GM12878 (cell line): Measurements from ENCODE around the gene NFIL3. TPM values are rescaled to one million over a fixed set of nuclear protein-coding genes. Genes with fewer than 3 reads are reported as not detected.
A peak's percentile ranks its signal among the peaks of the same experiment; 100 is the strongest.
"Not testable (repeated sequence)": the region's sequence is repeated elsewhere in the genome, so short reads cannot be mapped to it uniquely, and the experiment has no call there.

Experiments used
- ATAC-seq: fragments of 200-7000 bp; cut with Tn5 transposase; 3 replicates; pipeline ENCODE4 v1.9.1; 2020; ENCODE audit warnings: mild to moderate bottlenecking, moderate library complexity
- BruUV-seq: library from RNA; stranded (reverse); fragments of 400-500 nt; replicated peaks from 2 replicates; lab custom pipeline; 2021; lab: Mats Ljungman, UMichigan
- CTCF ChIA-PET: fragments of 300-600 bp; sonication (Branson Sonifier 250); formaldehyde crosslinking; extraction: SDS; loops from one replicate; lab custom pipeline; 2021; ENCODE audit warnings: inconsistent platforms; lab: Yijun Ruan, JAX
- POLR2A ChIA-PET: fragments of 350-600 bp; formaldehyde crosslinking; extraction: SDS; loops from one replicate; lab custom pipeline; 2021; ENCODE audit warnings: inconsistent platforms; lab: Charles Lee
- RAD21 ChIA-PET: fragments of 300-600 bp; sonication (Branson Sonifier 250); formaldehyde crosslinking; loops from one replicate; lab custom pipeline; 2023; ENCODE audit warnings: antibody characterized with exemption; ENCODE audit not compliant: unreplicated experiment; lab: Charles Lee
- SMC1A ChIA-PET: fragments of 300-600 bp; sonication (Branson Sonifier 250); formaldehyde crosslinking; loops from one replicate; lab custom pipeline; 2023; ENCODE audit not compliant: unreplicated experiment, uncharacterized antibody; lab: Charles Lee
- DNase-seq: peaks from one replicate; pipeline ENCODE4 v3.0.0-alpha.2; 2011; ENCODE audit warnings: low read depth, low spot score
- FAIRE-seq: peaks from 3 replicates; lab custom pipeline; 2011; peaks lifted over from hg19 to GRCh38; lab: Jason Lieb, UNC
- H2AFZ ChIP-seq: 2 replicates; pipeline ENCODE4 v1.6.0; 2011; ENCODE audit warnings: low read depth, low read length, control low read depth; ENCODE audit not compliant: control insufficient read depth
- H3K27ac ChIP-seq: 2 replicates; pipeline ENCODE4 v1.5.1; 2011; ENCODE audit warnings: control low read depth; ENCODE audit not compliant: control insufficient read depth, insufficient read depth
- H3K27me3 ChIP-seq, 2 experiments: replicated peaks in 1 of 2; 2 replicates each; pipeline versions ENCODE4 v1.6.0 to v1.6.1; 2011; ENCODE audit warnings: low read length in 1 of 2; ENCODE audit not compliant: control insufficient read depth in 2 of 2, insufficient read depth in 2 of 2
- H3K36me3 ChIP-seq, 2 experiments: 2 replicates each; pipeline ENCODE4 v1.5.1; 2011; ENCODE audit warnings: low read length in 1 of 2; ENCODE audit not compliant: control insufficient read depth in 2 of 2, insufficient read depth in 2 of 2
- H3K4me1 ChIP-seq: 2 replicates; pipeline ENCODE4 v1.6.1; 2011; ENCODE audit warnings: mild to moderate bottlenecking, low read length, moderate library complexity, mixed read lengths; ENCODE audit not compliant: control insufficient read depth, insufficient read depth
- H3K4me2 ChIP-seq: 2 replicates; pipeline ENCODE4 v1.6.0; 2011; ENCODE audit warnings: control low read depth; ENCODE audit not compliant: control insufficient read depth, insufficient read depth
- H3K4me3 ChIP-seq: fragments of 200-600 bp; sonication (generic); 2 replicates; pipeline ENCODE4 v1.5.1; 2016
- H3K79me2 ChIP-seq: 2 replicates; pipeline ENCODE4 v1.6.0; 2011; ENCODE audit warnings: low read length; ENCODE audit not compliant: control insufficient read depth, insufficient read depth
- H3K9ac ChIP-seq: 2 replicates; pipeline ENCODE4 v1.8.0; 2011; ENCODE audit warnings: low read length, control low read depth, mixed read lengths; ENCODE audit not compliant: control insufficient read depth, insufficient read depth
- H3K9me3 ChIP-seq: replicated peaks from 3 replicates; pipeline ENCODE4 v1.5.1; 2011; ENCODE audit warnings: mild to moderate bottlenecking, low read length; ENCODE audit not compliant: control insufficient read depth, insufficient read depth
- H4K20me1 ChIP-seq: 2 replicates; pipeline ENCODE4 v1.6.0; 2011; ENCODE audit not compliant: control insufficient read depth, insufficient read depth
- IRF4 ChIP-seq: IDR thresholded peaks from 2 replicates; pipeline ENCODE4 v1.6.1; 2011; ENCODE audit warnings: low read depth, low read length
- NFYB ChIP-seq: IDR thresholded peaks from 2 replicates; pipeline ENCODE4 v1.6.1; 2011; ENCODE audit warnings: low read depth, mild to moderate bottlenecking, low read length, improper control_type of control experiment, moderate library complexity; ENCODE audit not compliant: insufficient read depth
- PBX3 ChIP-seq: IDR thresholded peaks from 2 replicates; pipeline ENCODE4 v1.6.1; 2011; ENCODE audit warnings: mild to moderate bottlenecking, low read depth, low read length, moderate library complexity; ENCODE audit not compliant: insufficient replicate concordance
- POLR2A ChIP-seq: IDR thresholded peaks from 2 replicates; pipeline ENCODE4 v1.6.1; 2011; ENCODE audit warnings: low read depth, mild to moderate bottlenecking, low read length
- SMC3 ChIP-seq: IDR thresholded peaks from 2 replicates; pipeline ENCODE4 v1.6.1; 2011; ENCODE audit warnings: low read length, improper control_type of control experiment, borderline replicate concordance
- SP1 ChIP-seq: IDR thresholded peaks from one replicate; pipeline ENCODE4 v1.6.1; 2011; ENCODE audit warnings: low read depth, low read length
- SUPT20H ChIP-seq: IDR thresholded peaks from 2 replicates; pipeline ENCODE4 v1.6.1; 2011; ENCODE audit warnings: low read depth, mild to moderate bottlenecking, low read length, moderate library complexity, borderline replicate concordance; ENCODE audit not compliant: control insufficient read depth
- SUZ12 ChIP-seq: fragments of 200-600 bp; sonication (generic); IDR thresholded peaks from one replicate; pipeline ENCODE4 v1.6.1; 2018; ENCODE audit warnings: antibody characterized with exemption, mild to moderate bottlenecking; ENCODE audit not compliant: unreplicated experiment
- ZBED1 ChIP-seq: IDR thresholded peaks from 2 replicates; pipeline ENCODE4 v1.6.1; 2016; ENCODE audit warnings: borderline replicate concordance
- ZNF384 ChIP-seq: IDR thresholded peaks from 2 replicates; pipeline ENCODE4 v1.6.1; 2012; ENCODE audit warnings: low read depth, mild to moderate bottlenecking, low read length, improper control_type of control experiment, borderline replicate concordance
- WGBS: methylation state at CpG from one replicate; pipeline ENCODE4 v1.1.6; 2016; ENCODE audit warnings: low lambda C conversion rate; ENCODE audit not compliant: insufficient replicate concordance, insufficient coverage; ENCODE audit errors: missing lambda C conversion rate; 5-methylcytosine and 5-hydroxymethylcytosine counted together
- in situ Hi-C: fragments of 300-500 bp; cut with MboI; formaldehyde crosslinking; loops from 9 replicates; pipeline ENCODE4 v1.14.3; 2018; ENCODE audit warnings: mixed read lengths
- intact Hi-C: fragments of 100-400 bp; cut with micrococcal nuclease; formaldehyde crosslinking; loops from one replicate; pipeline ENCODE4 v1.14.2; 2022; ENCODE audit not compliant: unreplicated experiment
- polyA plus RNA-seq, 11 experiments: library from polyadenylated mRNA; depleted of rRNA in 4 of 11; unstranded in 6 of 11; stranded (reverse) in 5 of 11; fragments of >200 nt; fragmentation: Nextera tagmentation in 4 of 11; fragmentation: Illumina TruSeq in 1 of 11; extraction: Ambion mirVana in 4 of 11; extraction: Trizol in 1 of 11; gene quantifications; 1 replicate in 1 of 11; 2 replicates in 10 of 11; pipeline versions ENCODE4 v1.2.1 to v1.2.3, GENCODE V29; 2011 to 2016; ENCODE audit warnings: inconsistent platforms in 2 of 11, missing spikeins in 2 of 11, low read depth in 1 of 11
- total RNA-seq, 4 experiments: library from RNA; depleted of rRNA in 3 of 4; stranded (reverse); fragments of >200 nt in 3 of 4; fragmentation: Illumina TruSeq in 1 of 4; extraction: Trizol in 1 of 4; gene quantifications; 2 replicates each; pipeline versions ENCODE4 v1.2.1 to v1.2.3, GENCODE V29; 2013 to 2021

The NFIL3 gene
- total and polyA plus RNA-seq, 10 of the 15 experiments (the other 5 are each of a cell fraction or from before 2014, with no cell fraction given) = 0.18 to 1.0 (median 0.36) TPM; not detected in 3

- TF ChIP-seq SUZ12 = peak; percentile 94
- TF ChIP-seq SUPT20H = no peak
- peak; percentile 57 for TF ChIP-seq POLR2A
- TF ChIP-seq SP1 = peak; percentile 72
- peak; percentile 82 for TF ChIP-seq NFYB
Observed at GRCh38 chr9:91423785-91424402, at the start of gene NFIL3 (continued).

- RAD21 ChIA-PET, H3K4me3 ChIP-seq, H4K20me1 ChIP-seq, BruUV-seq, H3K36me3 ChIP-seq, intact Hi-C loops, ATAC-seq, H3K27ac ChIP-seq, H2AFZ ChIP-seq, H3K79me2 ChIP-seq, H3K4me2 ChIP-seq, CTCF ChIA-PET, H3K9ac ChIP-seq, DNase-seq, H3K27me3 ChIP-seq, SMC1A ChIA-PET, FAIRE-seq, in situ Hi-C loops, H3K4me1 ChIP-seq, POLR2A ChIA-PET, H3K9me3 ChIP-seq: not testable (repeated sequence)
- WGBS = 20% methylated on average over 3 of the region's 3 CpGs
Observed at GRCh38 chr9:91471524-91471923, 47.9 kb upstream of the NFIL3 start.

GRCh38 chr9:91465420-91465819, 41.8 kb upstream of the NFIL3 start:
- Histone ChIP-seq H3K4me1 (no peaks in the 10 kb centered on the region), H4K20me1 (no peaks in the 10 kb centered on the region), H3K27ac (no peak overlapping the region), H3K4me2 (no peak overlapping the region), H3K4me3 (no peak overlapping the region), H3K36me3 (no peaks in the 10 kb centered on the region), H2AFZ (no peak overlapping the region), H3K9me3 (no peaks in the 10 kb centered on the region), H3K9ac (no peak overlapping the region), H3K79me2 (no peaks in the 10 kb centered on the region), H3K27me3 (no peaks in the 10 kb centered on the region)
- SMC1A ChIA-PET = interaction anchor here (0.5 kb wide), 1 partner anchor 19 kb away, joined by 5 read pairs; no protein-coding TSS in a partner anchor
- POLR2A ChIA-PET = no interaction called here
- DNase-seq (no peak), FAIRE-seq (no peak), ATAC-seq (no peak)
- intact Hi-C loops = no loop called here
- CTCF ChIA-PET = no interaction called here
- no TSS peak for BruUV-seq
- in situ Hi-C loops = no loop called here
- RAD21 ChIA-PET = no interaction called here
- TF ChIP-seq POLR2A = no peak
- TF ChIP-seq ZBED1 = no peak
- TF ChIP-seq SMC3 = no peak
- no peak for TF ChIP-seq ZNF384
- TF ChIP-seq IRF4 = no peak
- TF ChIP-seq PBX3 = no peak
- 14% methylated on average over 2 of the region's 2 CpGs for WGBS
